NCI-H1105 treated with DMSO at 0.1 percent for 48 hours (cell line): ENCODE measurements around the gene DNM2.
"Not testable (repeated sequence)": the region's sequence is repeated elsewhere in the genome, so short reads cannot be mapped to it uniquely, and the experiment has no call there.

Source experiments
- DNase-seq: peaks from one replicate; lab custom pipeline; 2025; lab: John Stamatoyannopoulos, UW

DNM2 gene

DNA sequence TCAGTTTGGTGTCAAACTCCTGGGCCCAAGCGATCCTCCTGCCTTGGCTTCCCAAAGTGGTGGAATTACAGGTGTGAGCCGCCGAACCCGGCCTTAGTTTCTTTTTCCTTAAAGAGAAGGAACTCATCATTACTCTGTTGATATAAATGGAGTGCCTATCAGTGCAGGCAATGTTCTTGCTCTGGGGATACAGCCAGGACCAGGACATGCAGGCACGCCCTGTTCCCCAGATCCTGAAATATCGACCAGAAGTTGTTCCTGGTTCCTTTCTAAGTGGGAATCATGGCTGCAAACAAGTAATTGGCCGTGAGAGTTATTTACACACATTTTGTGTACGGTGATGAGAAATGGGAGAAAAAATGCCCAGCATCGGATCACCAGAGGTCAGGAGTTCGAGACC lies 8.4 kb downstream of the DNM2 start:
- no peak for DNase-seq

DNA sequence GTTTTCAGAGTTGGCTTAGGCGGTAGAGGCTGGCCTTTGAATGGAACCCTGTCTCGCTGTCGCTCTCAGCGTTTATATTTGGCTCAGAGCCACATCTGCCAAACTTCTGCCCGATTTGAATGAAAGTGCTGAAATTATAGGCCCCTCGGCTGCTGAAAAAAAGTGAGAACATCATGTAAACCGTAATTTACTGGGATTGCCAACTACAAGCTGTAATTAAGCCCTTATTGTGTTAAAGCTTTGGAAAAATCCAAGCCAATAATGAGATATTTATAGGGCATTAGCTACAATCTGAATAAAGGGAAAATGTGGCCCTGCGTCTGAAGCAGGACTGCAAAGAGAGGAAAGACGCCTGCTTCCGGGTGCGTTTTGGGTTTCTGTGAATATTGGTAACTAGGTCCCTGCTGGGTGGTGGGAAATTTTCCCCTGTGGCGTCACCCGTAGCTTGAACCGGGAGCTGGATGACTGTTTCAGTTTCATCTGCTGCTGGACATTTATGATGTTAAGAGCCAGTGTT lies 9.9 kb downstream of the DNM2 start:
- peak; percentile 49 for DNase-seq

DNA sequence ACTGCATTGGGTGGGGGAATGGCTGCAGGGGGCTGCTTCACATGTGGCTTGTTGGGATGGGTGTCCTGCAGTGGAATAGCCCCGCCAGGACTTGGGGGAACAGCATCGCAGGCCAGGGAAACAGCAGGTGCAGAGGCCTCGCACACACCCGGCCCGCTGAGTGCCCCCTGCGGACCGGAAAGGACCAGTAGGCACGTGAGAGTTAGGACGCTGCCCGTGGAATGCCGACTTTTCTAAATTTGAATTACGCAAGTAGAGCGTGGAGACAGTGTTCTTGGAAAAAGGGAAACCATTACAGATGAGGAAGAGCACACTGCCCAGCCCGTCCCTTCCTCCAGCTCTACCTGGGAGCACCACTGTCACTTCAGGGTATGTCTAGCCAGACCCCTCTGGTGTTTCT lies 11.5 kb downstream of the DNM2 start:
- DNase-seq, result no peak

DNA sequence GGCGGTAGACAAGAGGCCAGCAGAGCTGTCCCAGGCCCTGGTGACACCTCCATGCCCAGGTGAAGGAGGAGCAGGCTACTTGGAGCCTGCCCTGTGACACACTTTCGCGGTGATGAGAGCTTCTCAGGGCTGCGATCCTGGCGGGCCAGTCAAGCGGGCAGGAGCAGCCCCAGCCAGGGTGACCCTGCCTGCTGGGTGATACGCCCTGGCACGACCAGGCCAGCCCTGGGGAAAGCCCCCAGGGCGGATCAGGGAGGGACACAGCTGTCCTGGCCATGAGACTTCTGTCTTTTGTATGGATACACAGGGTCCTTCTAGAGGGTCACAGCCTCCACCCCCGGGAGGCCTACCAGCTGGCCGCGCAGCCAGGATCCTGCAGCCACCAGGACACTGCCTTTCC lies 13.1 kb downstream of the DNM2 start:
- DNase-seq, result no peak

DNA sequence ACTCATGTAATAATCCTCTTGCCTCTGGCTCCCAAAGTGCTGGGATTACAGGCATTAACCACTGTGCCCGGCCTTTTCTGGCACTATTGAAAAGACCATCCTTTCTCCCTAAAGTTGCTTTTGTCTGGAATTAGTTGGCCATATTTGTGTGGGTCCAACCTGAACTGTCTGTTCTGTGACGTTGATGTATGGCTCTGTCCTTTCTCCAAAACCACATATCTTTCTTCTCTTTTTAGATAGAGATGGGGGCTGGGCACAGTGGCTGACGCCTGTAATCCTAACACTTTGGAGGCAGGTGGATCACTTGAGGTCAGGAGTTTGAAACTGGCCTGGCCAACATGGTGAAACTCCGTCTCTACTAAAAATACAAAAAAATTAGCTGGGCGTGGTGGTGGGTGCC lies 17.9 kb downstream of the DNM2 start:
- DNase-seq, result no peak

DNA sequence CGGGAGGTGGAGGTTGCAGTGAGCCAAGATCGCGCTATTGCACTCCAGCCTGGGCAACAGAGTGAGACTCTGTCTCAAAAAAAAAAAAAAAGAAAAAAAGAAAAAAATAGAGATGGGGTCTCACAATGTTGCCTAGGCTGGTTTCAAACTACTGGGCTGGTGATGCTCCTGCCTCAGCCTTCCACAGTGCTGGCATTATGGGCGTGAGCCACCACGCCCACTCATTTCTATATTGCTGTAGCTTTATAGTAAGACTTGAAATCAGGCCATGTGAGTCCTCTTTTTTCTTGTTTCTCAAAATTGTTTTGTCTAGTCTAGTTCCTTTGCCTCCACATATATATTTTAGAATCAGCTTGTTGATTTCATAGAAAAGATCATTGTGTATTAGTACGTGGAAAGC lies 18.3 kb downstream of the DNM2 start:
- DNase-seq, result no peak

DNA sequence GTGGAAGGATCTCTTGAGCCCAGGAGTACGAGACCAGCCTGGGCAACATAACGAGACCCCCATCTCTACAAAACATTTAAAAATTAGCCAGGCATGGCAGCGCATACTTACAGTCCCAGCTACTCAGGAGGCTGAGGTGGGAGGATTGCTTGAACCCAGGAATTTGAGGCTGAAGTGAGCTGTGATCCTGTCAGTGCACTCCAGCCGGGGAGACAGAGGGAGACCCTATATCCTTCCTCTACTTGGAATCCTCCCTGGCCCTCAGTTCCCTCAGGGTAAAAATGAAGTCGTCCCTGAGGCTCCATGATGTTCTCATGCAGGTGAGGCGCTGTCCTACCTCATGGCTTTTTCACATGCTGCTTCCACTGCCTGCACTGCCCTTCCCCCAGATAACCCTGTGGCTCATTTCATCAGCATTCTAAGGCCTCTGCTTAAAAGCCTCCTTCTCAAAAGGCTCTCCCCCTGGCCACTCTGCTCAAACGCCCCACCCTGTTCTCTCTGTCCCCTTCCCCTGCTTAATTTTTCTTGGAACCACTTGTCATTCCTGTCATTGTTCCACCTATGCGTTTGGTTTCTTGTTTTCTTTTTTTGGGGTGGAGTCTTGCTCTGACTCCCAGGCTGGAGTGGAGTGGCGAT lies 19.2 kb downstream of the DNM2 start:
- DNase-seq, result no peak

DNA sequence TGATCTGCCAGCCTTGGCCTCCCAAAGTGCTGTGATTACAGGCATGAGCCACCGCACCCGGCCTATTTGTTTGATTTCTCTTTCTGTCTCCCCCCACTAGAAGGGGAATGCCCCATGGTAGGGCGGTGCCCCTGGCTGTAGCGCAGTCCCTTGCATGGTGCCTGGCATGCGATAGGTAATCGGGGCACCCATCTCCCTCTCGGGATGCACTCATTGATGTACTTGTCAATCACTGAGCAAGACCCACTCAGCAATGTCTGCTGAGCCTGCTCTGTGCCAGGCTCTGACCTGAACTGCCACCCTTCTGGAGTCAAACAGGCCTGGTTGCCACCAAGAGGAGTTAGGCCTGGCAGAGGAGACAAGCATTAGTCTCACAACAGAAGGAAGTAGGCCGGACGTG lies 19.8 kb downstream of the DNM2 start:
- DNase-seq, result no peak

DNA sequence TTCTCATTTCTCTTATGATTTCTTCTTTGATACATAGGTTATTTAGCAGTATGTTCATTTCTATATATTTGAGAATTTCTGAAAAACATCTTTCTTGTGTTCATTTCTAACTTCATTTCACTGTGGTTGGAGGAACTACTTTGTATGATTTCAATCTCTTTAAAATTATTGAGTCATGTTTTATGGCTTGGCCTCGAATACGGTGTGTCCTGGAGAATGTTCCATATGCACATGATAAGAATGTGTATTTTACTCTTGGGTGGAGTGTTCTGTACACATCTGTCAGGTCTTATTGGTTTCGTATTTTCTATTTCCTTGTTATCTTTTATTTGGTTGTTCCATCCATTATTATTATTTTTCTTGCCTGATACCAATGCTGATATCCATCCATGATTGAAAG lies 22.9 kb downstream of the DNM2 start:
- DNase-seq, result no peak

DNA sequence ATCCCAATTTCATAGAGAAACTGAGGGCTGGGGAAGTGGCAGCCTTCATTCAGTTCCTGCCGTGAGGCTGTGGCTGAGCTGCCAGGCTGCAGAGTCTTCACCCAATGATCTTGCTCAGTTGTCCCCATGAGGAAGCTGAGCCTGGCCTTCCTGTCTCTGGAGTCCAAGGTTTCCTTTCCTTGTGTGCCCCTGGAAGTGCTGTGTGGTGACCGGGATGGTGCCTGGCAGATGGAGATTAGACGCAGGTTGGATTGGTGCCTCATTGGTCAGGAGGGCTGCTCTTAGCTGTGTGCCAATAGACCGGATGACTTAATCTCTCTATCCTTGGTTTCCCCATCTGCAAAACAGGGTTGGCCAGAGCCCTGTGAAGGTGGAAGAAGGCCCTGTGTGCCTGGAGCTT lies 24.6 kb downstream of the DNM2 start:
- no peak for DNase-seq

DNA sequence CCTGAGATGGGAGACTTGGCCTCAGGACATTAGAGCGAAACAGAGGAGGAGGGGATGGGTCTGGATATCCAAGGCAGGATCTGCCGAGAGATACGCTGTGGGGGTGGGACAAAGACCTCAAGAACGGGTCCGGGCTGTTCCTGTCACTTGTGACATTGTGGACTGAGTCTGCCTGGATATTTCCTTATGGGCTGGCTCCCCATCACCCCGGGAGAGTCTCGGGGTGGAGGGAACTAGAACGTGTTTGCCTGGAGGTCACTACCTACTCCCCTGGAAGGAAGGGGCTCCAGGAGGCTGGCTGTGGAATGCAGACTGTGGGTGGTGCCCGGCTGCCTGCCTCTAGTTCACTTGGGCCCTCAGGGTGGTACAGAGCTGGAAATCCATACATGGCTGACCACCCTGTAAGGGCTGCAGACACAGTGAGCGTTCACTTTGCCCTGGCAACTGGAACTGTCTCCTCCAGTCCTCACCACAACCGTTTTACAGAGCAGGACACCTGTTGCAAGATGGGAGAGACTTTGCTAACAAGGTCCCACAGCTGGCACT lies 26.4 kb downstream of the DNM2 start:
- DNase-seq, result no peak

DNA sequence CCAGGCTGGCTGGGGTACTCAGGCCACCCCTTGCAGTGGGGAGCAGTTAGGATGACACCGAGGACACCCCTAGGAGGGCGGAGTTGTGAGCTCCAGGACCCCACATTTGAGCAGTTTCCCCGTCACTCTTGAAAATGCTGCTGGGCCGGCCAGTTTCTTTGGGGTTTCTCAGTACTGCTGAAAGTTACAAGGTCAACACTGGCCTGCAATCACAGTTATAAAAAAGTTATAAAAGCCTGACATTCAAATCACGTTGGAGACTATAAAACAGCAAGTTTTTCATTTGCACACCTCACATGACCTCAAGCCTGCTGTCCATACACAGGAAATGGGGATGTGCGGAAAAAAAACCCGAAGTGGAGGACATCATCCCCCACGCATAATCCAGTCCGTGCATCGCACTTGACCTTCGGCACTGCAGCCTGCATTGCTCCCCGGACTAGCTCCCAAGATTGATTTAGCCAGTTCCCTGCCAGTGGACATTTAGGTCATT lies 27.0 kb downstream of the DNM2 start:
- no peak for DNase-seq

DNA sequence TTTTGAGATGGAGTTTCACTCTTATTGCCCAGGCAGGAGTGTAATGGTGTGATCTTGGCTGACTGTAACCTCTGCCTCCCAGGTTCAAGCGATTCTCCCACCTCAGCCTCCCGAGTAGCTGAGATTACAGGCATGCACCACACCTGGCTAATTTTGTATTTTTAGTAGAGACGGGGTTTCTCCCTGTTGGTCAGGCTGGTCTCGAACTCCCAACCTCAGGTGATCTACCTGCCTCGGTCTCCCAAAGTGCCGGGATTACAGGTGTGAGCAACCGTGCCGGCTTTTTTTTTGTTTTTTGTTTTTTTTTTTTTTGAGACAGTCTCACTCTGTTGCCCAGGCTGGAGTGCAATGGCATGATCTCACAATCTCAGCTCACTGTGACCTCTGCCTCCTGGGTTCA lies 28.6 kb downstream of the DNM2 start:
- DNase-seq, result not testable (repeated sequence)

DNA sequence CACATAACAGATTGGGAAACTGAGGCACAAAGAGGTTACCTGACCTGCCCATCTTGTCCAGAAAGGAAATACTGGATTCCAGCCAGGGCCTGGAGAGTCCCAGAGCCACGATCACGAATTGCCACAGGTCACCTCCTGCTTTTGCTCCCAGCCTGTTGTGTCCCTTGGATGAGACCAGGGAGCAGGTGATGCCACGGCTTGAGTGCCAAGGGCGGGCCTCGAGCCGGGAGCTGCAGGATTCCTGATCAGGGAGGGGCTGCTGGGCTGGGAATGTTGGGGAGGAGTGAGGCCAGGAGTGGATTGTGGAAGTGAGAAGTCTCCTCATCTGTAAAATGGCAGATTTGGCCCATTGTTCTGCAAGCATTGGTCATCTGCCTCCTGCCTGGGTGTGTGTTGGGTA lies 29.4 kb downstream of the DNM2 start:
- no peak for DNase-seq

DNA sequence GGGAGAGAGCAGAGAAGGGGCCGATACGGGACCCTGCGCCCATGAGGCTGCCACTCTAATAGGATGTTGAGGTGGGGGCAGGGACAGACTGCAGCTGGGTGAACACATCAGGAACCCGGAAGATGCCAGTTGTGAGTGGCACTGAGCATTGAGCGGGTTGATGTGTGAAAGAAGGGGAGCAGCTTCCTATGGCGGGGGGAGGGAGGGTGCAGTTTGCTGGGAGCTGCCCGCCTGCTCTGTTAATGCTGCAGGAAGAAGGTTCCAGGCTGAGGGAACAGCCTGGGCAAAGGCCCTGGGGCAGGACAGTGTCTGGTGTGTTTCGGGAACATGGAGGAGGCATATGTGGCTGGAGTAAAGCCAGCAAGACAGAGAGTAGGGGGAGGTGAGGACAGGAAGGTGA lies 29.8 kb downstream of the DNM2 start:
- DNase-seq, result no peak

DNA sequence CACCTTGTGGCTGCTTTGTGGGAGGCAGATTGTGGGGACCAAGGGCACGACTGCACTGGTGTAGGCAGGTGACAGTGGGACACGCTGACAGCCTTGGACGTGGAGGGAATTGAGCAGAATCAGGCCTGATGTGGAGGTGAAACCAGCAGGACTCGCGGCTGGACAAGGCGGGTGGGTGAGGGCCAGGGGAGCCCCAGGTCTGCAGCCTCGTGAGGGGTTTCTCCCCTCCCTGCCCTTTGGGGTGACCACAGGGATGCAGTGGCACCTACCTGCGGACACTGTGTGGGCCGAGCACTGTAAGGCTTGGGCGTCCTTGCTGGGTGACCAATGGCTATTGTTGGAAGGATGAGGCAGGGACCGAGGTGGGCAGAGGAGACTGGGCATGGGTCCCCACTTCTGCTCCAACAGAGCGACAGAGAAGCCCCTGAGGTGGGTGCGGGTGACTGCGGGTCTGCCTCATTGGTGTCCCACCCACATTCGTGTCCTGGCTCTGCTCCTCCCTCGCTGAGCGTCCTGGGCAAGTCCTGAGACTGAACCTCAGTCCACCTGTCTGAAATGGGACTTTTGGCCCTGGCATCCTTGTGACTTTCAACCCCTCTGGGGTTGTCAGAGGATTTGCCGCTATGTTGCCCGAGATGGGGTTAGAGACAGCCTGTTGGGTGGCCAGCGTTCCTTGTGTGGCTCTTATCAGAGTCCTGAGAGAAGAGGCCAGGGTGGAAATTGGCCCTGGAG lies 30.5 kb downstream of the DNM2 start:
- DNase-seq, result no peak

DNA sequence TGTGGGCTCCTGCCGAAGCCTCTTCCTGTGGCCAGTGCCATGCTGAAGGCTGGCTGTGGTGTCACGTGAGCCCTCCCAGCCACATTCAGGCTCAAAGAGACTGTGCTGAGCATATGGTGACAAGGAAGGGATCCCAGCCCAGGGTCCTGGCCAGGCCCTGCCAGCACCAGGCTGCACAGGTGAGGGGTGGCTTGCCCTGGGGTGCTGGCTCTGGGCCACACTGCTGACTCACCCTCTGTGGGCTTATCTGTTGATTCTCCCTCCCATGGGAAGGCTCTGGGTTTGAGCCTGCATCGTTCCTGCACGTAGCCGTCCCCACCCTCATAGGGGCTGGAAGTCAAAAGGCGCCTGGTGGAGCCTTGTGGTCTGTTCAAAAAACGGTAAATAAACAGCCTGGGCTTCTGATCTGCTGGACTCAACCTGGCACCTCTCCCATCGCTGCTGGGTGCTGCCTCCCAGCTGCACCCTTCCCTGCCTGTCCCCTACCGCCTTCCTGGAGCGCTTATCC lies 31.1 kb downstream of the DNM2 start:
- DNase-seq, result no peak

DNA sequence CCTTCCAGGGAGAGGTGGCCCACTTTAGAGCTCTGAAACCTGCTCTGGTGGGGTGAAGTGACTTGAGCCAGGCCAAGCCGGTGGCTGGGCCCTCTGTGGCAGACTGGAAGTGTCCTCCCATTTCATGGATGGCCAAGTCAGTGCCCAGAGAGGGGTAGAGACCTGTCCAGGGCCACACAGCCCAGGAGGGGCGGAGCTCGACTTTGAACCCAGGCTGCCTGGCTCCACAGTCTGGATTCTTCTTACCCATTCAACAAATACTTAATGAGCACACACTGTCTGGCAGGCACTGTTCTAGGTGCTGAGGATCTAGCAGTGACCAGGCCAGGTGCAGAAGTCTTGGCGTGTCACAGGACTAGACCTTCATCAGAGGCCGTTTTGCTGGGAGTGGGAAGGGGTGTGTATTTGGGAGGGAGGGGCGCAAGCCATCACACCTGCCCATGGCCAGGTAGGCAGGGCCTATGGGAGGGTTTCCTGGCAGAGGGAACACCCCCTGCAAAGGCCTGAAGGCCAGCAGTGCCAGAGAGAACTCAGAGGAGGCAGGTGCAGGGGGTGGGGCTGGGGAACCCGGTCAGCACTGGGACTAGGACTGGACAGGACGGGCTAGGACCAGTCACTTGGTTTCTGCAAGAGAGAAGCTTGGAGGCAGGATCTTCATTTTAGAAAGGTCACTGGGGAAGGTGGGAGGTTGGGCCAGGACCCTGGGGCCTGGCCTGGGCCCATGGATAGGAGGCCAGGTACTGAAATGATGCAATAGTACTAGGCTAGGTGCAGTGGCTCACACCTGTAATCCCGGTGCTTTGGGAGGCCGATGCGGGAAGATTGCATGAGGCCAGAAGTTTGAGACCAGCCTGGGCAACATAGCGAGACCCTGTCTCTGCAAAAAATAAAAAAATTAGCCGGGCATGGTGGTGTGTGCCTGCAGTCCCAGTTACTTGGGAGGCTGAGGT lies 31.8 kb downstream of the DNM2 start:
- DNase-seq, result no peak

DNA sequence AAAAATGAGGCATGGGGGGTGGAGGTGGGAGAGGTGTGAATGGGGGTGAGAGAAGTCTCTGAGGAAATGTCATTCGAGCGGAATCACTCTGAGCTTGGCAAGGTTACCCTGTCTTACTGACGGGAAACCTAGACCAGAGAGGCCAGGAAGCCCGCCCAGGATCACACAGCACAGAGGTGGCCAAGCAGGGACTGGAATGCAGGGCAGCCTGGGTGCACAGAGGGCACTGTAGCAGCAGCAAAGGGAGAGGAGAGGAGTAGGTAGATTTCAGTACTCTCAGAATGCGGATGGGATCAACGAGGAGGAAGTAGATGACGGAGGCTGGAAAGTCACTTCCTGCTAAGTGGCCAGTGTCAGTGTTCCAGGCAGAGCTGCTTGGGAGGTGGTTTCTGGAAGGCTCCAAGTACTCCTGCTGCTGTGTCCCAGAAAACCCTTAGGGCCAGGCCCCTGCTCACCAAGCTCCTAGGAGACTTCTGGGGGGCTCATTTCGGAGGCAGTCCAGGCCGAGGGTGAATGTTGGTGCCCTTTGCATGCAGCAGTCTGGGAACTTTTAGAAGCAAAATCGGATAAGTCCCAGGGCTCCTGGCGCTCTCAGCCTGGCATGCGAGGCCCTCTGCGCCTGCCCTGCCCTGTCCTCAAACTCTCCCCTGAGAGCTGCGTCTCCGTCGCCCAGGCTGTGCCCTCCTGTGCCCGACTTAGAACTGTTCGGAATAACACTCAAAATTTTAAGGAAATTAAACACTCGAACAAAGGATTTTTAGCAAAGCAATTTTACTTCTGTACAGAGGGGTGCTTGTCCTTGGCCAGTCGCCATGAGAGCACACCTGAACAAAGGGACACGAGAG lies 33.5 kb downstream of the DNM2 start:
- no peak for DNase-seq

DNA sequence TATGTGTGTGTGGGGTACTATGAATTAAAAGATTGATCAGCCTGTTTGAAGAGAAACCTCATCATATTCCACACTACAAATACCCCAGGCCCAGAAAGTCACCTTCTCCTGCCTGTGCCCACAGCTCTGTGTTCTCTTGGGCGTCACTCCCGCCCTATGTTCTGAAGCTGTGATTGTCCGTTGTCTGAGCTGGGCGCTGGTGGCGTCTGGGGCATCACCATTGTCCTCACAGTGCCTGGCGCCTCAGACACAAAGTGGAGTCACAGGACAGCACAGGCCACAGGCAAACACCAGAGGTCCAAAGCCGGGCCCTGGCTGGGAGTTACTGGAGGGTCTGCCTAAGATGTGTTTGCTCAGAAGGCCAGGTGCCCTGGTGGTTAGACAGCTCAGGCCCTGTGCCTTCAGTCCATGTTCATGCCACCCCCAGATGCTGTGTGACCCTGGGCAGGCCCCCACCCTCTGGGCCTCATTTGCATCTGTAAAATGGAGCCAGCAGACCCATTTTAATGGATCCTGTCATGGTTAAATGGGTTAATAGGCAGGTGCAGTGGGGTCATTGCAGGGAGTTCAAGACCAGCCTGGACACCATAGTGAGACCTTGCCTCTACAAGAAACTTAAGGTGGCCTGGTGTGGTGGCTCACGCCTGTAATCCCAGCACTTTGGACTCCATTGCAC lies 34.5 kb downstream of the DNM2 start:
- DNase-seq, result no peak
